Upper lobe of left lung (tissue), 4 donors: Measurements from ENCODE around the gene LRRC51.

Source experiments
- EP300 ChIP-seq, 4 donors: sonication (generic); formaldehyde crosslinking; IDR thresholded peaks; one replicate each; pipeline ENCODE4 v1.5.1; 2017; ENCODE audit warnings: antibody characterized with exemption in 4 of 4, control low read depth in 2 of 4
- POLR2A ChIP-seq, 4 donors: fragments of 450-650 bp; IDR thresholded peaks; one replicate each; pipeline ENCODE4 v1.5.1; 2016 to 2017; ENCODE audit warnings: antibody characterized with exemption in 4 of 4, mild to moderate bottlenecking in 2 of 4
- TF ChIP-seq, protein P1 (sequence below), 6 experiments: fragments of 450-650 bp in 4 of 6; fragments of 200-600 bp in 2 of 6; sonication (generic) in 2 of 6; IDR thresholded peaks; one replicate each; pipeline ENCODE4 v1.5.1; 2016 to 2019; ENCODE audit warnings: antibody characterized with exemption in 6 of 6

DNA sequence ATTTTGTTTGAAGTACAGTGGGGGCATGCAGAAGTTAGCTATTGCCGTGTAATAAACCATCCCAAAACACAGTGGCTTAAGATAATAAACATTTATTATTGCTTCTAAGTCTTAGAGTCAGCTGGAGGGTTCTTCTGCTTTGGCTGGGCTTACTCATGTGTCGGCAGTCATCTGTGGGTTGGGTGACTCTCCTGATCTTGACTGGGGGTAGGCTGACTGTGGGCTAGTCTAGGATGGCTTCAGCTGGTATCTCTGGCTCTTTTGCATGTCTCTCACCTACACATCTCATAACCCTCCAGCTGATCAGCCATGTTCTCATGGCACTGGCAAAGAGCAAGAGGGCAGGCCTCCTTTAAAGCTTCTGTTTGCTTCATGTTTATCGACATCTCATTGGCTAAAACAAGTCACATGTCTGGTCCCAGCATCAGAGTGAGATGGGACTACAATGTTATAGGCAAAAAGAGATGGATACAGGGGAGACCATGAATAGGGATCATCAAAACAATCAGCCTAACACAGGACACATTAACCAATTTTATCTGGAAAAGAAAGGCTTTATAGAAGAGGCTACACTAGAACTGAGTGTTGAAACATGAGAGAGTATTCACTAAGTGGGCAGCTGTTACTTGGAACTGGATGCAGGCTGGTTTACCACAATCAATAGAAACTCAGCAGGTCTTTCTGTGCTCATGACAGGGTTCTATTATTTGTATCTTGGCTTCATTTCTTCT, 5.1 kb downstream of the LRRC51 start:
- no peak for TF ChIP-seq POLR2A (IDR thresholded peaks at IDR 0.05)
- TF ChIP-seq, protein P1, sequence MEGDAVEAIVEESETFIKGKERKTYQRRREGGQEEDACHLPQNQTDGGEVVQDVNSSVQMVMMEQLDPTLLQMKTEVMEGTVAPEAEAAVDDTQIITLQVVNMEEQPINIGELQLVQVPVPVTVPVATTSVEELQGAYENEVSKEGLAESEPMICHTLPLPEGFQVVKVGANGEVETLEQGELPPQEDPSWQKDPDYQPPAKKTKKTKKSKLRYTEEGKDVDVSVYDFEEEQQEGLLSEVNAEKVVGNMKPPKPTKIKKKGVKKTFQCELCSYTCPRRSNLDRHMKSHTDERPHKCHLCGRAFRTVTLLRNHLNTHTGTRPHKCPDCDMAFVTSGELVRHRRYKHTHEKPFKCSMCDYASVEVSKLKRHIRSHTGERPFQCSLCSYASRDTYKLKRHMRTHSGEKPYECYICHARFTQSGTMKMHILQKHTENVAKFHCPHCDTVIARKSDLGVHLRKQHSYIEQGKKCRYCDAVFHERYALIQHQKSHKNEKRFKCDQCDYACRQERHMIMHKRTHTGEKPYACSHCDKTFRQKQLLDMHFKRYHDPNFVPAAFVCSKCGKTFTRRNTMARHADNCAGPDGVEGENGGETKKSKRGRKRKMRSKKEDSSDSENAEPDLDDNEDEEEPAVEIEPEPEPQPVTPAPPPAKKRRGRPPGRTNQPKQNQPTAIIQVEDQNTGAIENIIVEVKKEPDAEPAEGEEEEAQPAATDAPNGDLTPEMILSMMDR (IDR thresholded peaks at IDR 0.05) = no peak
- TF ChIP-seq EP300 (IDR thresholded peaks at IDR 0.05) = no peak
